ENCODE data around the gene BICC1. TPM values are rescaled to one million over a fixed set of nuclear protein-coding genes. Genes with fewer than 3 reads are reported as not detected.

BICC1 gene
- total and polyA plus RNA-seq, 2 donors (not counting 3 experiments of a cell fraction or from before 2014, with no cell fraction given) = 0.06 to 0.29 TPM

GRCh38 chr10:58672845-58673244 is 160.2 kb downstream of the BICC1 start:
- Histone ChIP-seq H3K9me1 (replicated peaks; ENCODE audit: control insufficient read depth, extremely low read depth, insufficient read depth, low read length) (no peaks in the 10 kb centered on the region), H3K9ac (replicated peaks; ENCODE audit: extremely low read depth, insufficient read depth, low read length) (no peak overlapping the region), H3K4me1 (ENCODE audit: control insufficient read depth, extremely low read depth, insufficient read depth, low read length) (no peaks in the 10 kb centered on the region), H3K4me2 (ENCODE audit: insufficient read depth, low read length) (no peak overlapping the region), H3K9me3 (replicated peaks; ENCODE audit: control insufficient read depth, insufficient read depth, low read length) (no peaks in the 10 kb centered on the region), H3K27me3 (ENCODE audit: control insufficient read depth in 2 of 2, insufficient read depth in 2 of 2, low read length in 2 of 2) (no peaks in the 10 kb centered on the region), H3K4me3 (replicated peaks in 1 of 3; ENCODE audit: insufficient read depth in 1 of 3, low read depth in 1 of 3, low read length in 3 of 3) (no peak overlapping the region), H4K20me1 (replicated peaks; ENCODE audit: control insufficient read depth, extremely low read depth, insufficient read depth, low read length) (no peaks in the 10 kb centered on the region), H3K79me2 (ENCODE audit: control insufficient read depth, insufficient read depth, low read length) (no peaks in the 10 kb centered on the region), H2AFZ (ENCODE audit: low read depth, low read length) (no peak overlapping the region), H3K27ac (ENCODE audit: insufficient read depth, low read depth, low read length) (no peak overlapping the region), H3K36me3 (ENCODE audit: control insufficient read depth in 2 of 2, extremely low read depth in 1 of 2, insufficient read depth in 2 of 2, low read length in 2 of 2) (no peaks in the 10 kb centered on the region)
- BruUV-seq (replicated peaks) = no TSS peak
- FAIRE-seq (no peak), DNase-seq (ENCODE audit: low read depth, low spot score) (no peak)
- TF ChIP-seq CTCF (IDR thresholded peaks at IDR 0.05; ENCODE audit: extremely low read depth in 1 of 2, insufficient read depth in 1 of 2, low read depth in 1 of 2, low read length in 2 of 2) = no peak
- no peak for TF ChIP-seq POLR2A (IDR thresholded peaks at IDR 0.05; ENCODE audit: low read depth, low read length)
- no peak for TF ChIP-seq EZH2 (IDR thresholded peaks at IDR 0.05; ENCODE audit: borderline replicate concordance, low read depth, low read length, severe bottlenecking)
- TF ChIP-seq FOS (IDR thresholded peaks at IDR 0.05; ENCODE audit: borderline replicate concordance, insufficient read depth, low read length) = no peak
- TF ChIP-seq MYC (IDR thresholded peaks at IDR 0.05; ENCODE audit: low read depth, low read length) = no peak
- no peak for TF ChIP-seq MAX (IDR thresholded peaks at IDR 0.05; ENCODE audit: insufficient read depth, insufficient read length)
- no peak for TF ChIP-seq GATA2 (IDR thresholded peaks at IDR 0.05; ENCODE audit: insufficient read depth, insufficient read length, low read depth, low read length)
- no peak for TF ChIP-seq JUN (IDR thresholded peaks at IDR 0.05; ENCODE audit: borderline replicate concordance, insufficient read depth, insufficient read length, low read depth)
- no peak for TF ChIP-seq POLR2AphosphoS5 (IDR thresholded peaks at IDR 0.05; ENCODE audit: insufficient read depth, low read depth, low read length)
- ChIA-PET CTCF (no interaction called here), POLR2A (no interaction called here)
- intact Hi-C loops (cut with micrococcal nuclease) (no loop called here), dilution Hi-C loops (cut with MboI; ENCODE audit: extremely low pct_ligation_motif_present, low sequenced_read_pairs) (no loop called here)
